Central memory CD8-positive, alpha-beta T cell (primary cell): ENCODE data around the gene MEN1.

ENCODE experiments used
- ATAC-seq: fragments of 150-1000 bp; cut with Tn5 transposase; replicated peaks from 2 replicates; pipeline ENCODE4 v1.10.0; 2022; ENCODE audit warnings: mild to moderate bottlenecking, moderate FRiP score, moderate number of reproducible peaks; ENCODE audit not compliant: poor library complexity, severe bottlenecking; ENCODE audit errors: extremely low read depth
- DNase-seq, 2 donors: peaks; one replicate each; pipeline ENCODE4 v3.0.0; 2021; ENCODE audit warnings: low spot score in 2 of 2
- H3K27ac Mint-ChIP-seq: one replicate; pipeline ENCODE4 v1.8.0; 2022; ENCODE audit warnings: low read depth, mild to moderate bottlenecking, moderate library complexity, mixed read lengths
- H3K27me3 Mint-ChIP-seq: one replicate; pipeline ENCODE4 v1.8.0; 2022; ENCODE audit warnings: mixed read lengths
- H3K36me3 Mint-ChIP-seq: one replicate; pipeline ENCODE4 v1.8.0; 2022; ENCODE audit warnings: mild to moderate bottlenecking, moderate library complexity, mixed read lengths; ENCODE audit not compliant: insufficient read depth
- H3K4me1 Mint-ChIP-seq: one replicate; pipeline ENCODE4 v1.8.0; 2022; ENCODE audit warnings: mixed read lengths
- H3K4me3 Mint-ChIP-seq: one replicate; pipeline ENCODE4 v1.8.0; 2022; ENCODE audit warnings: mild to moderate bottlenecking, moderate library complexity, mixed read lengths
- H3K9me3 Mint-ChIP-seq: one replicate; pipeline ENCODE4 v1.8.0; 2022; ENCODE audit warnings: mixed read lengths

MEN1 gene

DNA sequence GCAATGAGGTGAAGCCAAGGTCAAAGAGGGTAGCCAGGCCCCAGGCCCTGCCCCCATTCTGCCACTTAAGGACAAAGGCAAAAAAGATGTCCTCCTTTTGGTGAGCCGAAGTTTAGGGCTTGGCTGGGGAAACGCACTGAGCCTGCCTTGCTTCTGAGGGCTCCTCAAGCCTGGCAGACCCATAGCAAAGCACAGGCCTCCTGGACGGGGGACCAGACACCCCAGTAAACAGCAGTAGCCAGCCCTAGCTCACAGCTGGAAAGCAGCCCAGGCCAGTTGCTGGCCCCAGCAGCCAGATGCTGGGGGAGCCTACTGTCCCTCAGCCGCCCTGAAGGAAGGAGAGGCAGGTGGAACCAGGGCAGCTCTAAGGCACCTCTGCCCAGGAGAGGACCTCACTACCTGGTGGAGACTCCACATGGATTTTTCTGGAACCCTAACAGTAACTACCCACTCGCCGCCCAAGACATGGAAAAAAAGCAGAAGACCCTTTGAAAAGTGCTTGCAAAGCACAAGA lies 46.8 kb downstream of the MEN1 start:
- peaks cover 83% of the 10 kb centered on the region for H3K36me3 Mint-ChIP-seq
- ATAC-seq (no peak), DNase-seq (no peak)
- no peaks in the 10 kb centered on the region for H3K9me3 Mint-ChIP-seq
- H3K4me1 Mint-ChIP-seq, result peaks cover 83% of the 10 kb centered on the region
- no peaks in the 10 kb centered on the region for H3K27me3 Mint-ChIP-seq
- H3K4me3 Mint-ChIP-seq, result peak overlapping the region; percentile 76
- H3K27ac Mint-ChIP-seq, result peak overlapping the region; percentile 89

DNA sequence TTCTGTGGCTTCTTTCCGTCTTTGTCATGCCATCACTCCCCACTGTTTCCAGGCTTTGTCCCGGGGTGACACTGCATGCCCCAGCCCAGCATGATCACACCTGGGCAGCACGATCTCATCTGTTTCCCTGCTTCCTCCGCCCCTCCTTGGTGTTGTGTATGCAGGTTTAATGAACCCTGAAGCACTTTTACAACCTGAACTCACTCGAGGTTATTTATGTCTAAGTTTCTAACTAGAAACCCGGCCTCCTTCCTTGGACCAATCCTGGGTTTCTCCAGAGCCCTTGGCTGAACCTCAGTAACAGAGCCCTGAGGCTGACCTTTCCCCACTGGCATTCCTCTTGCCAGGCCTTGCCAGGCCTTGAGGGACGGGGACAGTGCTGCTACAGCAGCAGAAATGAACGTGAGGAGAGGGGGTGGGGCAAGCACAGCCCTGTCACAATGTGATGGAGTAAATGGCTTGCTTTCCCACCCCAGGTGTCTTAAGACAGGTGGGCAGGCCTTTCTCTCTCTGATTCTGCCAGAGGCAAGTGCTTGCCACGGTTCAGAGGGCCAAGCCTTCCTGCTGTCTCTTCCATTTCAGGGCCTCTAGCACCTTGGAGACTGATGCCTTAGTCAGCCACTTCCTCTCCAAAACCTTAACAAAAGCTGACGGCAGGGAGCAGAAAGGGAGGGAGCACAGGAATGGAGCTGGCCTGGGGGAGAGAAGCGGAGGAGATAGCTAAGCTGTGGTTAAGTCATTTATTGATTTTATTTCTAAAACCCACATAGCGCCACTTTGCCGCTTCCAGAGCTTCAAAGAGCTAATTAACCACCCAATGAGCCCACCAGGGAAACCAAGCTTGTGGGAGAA lies 47.5 kb downstream of the MEN1 start:
- Mint-ChIP-seq H3K4me3 (peak overlapping the region; percentile 76), H3K9me3 (no peaks in the 10 kb centered on the region), H3K27me3 (no peaks in the 10 kb centered on the region), H3K27ac (peak overlapping the region; percentile 89), H3K36me3 (peaks cover 78% of the 10 kb centered on the region), H3K4me1 (peaks cover 78% of the 10 kb centered on the region)
- ATAC-seq (peak; percentile 9), DNase-seq (no peak)

DNA sequence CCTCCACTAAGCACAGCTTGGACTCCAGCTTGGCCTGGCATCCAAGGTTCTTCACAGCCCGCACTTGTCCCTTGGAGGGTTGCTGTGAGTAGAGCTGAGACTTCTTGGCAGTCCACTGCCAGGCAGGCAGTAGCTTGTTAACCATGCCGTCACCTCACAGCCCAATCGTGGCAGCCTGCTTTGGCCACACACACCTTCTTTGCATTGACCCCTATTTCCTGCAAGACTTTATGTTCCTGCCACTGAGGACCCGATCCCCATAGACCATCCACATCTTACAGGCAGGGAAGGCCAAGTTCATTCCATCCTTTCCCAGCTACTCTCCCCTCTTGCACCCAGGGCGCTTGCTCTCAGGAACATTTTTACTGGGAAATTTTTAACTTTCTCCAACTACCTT lies 48.1 kb downstream of the MEN1 start:
- Mint-ChIP-seq H3K4me1 (peaks cover 72% of the 10 kb centered on the region), H3K4me3 (peak overlapping the region; percentile 76), H3K27ac (peak overlapping the region; percentile 89), H3K36me3 (peaks cover 74% of the 10 kb centered on the region), H3K9me3 (no peaks in the 10 kb centered on the region), H3K27me3 (no peaks in the 10 kb centered on the region)
- no peak for DNase-seq
- no peak for ATAC-seq

DNA sequence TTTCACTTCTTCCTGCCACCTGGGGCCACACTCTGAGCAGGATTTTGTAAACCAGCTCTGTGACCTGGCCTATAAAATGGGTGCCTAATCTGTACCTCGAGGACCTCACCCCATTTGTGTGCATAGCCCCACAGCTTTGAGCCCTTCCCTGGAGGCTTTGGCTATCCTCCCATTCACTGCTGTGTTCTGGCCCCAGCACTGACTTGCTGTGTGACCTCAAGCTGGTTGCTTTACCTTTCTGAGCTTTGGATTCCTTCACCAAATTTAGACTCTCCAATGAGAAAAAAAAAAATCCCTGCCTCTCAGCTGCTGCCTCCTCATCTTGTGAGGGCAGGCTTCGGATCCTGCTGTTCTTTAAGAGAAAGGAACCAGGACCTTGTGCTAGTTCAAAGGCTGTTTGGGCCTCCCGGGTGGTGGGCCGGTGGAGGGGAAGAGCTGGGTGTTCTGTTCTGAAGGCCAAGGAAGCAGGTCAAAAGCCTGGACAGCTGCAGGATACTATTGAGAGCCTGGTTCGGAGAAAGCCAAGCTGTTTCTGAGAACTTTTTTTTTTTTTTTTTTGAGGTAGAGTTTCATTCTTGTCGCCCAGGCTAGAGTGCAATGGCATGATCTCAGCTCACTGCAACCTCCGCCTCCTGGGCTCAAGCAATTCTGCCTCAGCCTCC lies 49.5 kb downstream of the MEN1 start:
- ATAC-seq (no peak), DNase-seq (no peak)
- Mint-ChIP-seq H3K4me3 (peak overlapping the region; percentile 76), H3K27me3 (no peaks in the 10 kb centered on the region), H3K9me3 (no peaks in the 10 kb centered on the region), H3K36me3 (peaks cover 67% of the 10 kb centered on the region), H3K4me1 (peaks cover 62% of the 10 kb centered on the region), H3K27ac (peak overlapping the region; percentile 78)

DNA sequence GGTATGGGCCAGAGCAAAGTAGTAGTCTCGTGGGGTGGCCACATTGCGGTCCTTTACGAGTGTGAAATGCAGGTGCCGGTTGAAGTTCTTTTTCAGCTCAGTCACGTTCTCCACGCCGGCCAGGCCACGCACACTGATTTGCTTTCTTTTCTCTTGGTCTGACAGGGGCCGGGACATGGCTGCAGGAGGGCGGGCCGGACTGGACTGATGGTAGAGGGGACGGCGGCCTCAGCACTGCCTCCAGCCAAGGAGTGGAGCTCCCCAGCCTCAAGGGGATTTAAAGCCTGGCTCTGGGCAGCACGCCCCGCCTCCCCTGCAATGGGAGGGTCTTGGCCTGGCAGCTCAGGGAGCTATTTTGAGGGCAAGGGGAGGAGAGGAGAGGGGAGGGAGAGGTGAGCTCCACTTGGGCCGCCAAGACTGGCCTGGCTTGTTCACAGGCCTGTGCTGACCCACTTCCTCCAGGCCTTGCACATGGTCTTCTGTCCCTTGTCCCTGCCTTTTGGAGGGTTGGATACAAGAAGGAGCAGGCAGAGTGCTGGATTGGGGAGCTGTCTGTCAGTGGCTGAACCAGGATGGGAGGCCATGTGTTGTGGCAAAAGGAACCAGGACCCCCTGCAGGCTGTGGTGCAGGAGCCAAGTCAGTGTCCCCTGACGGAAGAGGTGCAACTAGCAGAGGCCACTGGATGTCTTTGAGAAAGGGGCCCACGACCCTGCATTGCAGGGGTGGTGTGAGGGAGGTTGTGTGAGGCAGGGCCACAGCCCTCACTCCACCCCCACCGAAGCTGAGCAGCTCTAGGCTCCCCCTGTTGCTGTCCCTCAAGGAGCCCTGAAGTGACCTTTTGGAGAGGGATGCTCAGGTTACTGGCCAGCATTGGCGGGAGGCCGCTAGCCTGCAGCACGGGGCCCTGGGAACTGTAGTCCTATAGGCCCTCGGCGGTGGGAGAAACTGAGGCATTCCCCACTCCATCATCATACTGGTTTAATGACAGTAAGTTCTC lies 50.3 kb downstream of the MEN1 start, which contains the start of gene PYGM:
TSS of gene PYGM (minus strand) at position 253 of the 998 bp plus-strand sequence. CDS start at position 177, 76 bp downstream.
- Mint-ChIP-seq H3K4me3 (peak within 1 kb of the TSS; percentile 76), H3K9me3 (no peaks in the 10 kb centered on the region), H3K27ac (peak within 1 kb of the TSS; percentile 79), H3K27me3 (no peaks in the 10 kb centered on the region), H3K36me3 (peaks cover 58% of the 10 kb centered on the region), H3K4me1 (peaks cover 54% of the 10 kb centered on the region)
- ATAC-seq, result no peak
- no peak for DNase-seq

DNA sequence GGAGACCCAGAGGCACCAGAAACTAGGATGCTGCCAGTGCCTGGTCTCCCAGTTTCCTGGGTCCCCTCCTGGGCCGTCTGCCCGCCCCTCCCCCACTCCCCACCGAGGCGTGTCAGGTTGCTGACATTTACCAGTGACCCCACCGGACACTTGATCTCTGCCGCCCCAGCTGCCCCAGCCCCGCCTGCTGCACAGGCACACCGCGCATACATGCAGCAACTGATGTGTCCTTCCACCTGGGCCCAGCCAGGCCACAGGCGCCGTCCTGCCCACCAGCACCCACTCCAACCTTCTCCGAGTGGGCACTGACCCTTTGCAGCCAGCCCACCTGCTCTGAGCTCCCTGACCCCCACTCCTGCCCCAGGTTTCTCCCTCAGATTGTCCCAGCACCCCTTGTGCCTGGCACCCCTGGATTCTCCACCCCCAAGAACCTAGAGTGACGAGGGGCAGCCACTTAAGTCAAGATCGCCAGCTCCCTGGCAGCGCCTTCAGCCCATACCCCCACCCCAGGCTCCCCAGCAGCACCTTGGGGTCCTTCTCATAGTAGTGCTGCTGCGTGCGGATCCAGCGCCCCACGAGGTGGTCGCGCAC lies 51.1 kb downstream of the MEN1 start:
- peak overlapping the region; percentile 79 for H3K27ac Mint-ChIP-seq
- no peaks in the 10 kb centered on the region for H3K9me3 Mint-ChIP-seq
- DNase-seq (no peak), ATAC-seq (no peak)
- H3K27me3 Mint-ChIP-seq, result no peaks in the 10 kb centered on the region
- H3K36me3 Mint-ChIP-seq, result peaks cover 53% of the 10 kb centered on the region
- peaks cover 46% of the 10 kb centered on the region for H3K4me1 Mint-ChIP-seq
- H3K4me3 Mint-ChIP-seq, result peak overlapping the region; percentile 27

DNA sequence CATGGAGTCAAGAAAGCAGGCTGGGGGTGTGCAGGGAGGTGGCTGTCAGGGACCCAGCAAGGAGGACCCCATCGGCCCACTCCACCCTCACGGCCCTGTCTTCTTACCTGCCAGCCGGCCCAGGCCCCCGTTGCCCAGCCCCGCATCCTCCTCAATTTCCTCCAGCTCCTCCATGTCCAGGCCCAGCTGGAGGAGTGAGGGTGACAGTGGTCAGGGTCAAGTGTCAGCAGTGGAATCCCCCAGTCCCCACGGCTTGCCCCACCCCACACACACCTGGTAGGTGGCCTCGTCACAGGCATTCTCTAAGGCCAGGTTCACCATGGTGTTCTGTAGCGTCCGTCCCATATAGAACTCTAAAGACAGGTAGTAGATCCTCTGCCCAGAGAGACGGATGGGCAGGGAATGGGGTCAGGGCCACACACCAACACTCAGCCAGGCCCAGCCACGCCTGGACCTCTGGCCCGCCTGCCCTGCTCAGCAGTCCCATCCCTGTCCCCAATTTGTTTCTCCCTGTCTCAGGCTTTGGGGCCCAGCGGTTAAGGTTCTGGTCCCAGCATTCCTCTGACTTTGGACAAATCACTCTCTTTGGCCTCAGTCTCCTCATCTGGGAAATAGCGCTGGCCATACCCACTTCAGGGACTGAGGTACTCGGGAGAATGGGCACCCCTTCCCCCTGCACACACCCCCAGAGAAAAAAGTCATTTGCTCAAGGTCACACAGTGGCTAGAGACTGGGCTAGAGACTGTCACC lies 51.8 kb downstream of the MEN1 start:
- Mint-ChIP-seq H3K27ac (peak overlapping the region; percentile 32), H3K4me1 (peaks cover 38% of the 10 kb centered on the region), H3K36me3 (peaks cover 48% of the 10 kb centered on the region), H3K9me3 (no peaks in the 10 kb centered on the region), H3K27me3 (no peaks in the 10 kb centered on the region), H3K4me3 (no peak overlapping the region)
- ATAC-seq (no peak), DNase-seq (no peak)

DNA sequence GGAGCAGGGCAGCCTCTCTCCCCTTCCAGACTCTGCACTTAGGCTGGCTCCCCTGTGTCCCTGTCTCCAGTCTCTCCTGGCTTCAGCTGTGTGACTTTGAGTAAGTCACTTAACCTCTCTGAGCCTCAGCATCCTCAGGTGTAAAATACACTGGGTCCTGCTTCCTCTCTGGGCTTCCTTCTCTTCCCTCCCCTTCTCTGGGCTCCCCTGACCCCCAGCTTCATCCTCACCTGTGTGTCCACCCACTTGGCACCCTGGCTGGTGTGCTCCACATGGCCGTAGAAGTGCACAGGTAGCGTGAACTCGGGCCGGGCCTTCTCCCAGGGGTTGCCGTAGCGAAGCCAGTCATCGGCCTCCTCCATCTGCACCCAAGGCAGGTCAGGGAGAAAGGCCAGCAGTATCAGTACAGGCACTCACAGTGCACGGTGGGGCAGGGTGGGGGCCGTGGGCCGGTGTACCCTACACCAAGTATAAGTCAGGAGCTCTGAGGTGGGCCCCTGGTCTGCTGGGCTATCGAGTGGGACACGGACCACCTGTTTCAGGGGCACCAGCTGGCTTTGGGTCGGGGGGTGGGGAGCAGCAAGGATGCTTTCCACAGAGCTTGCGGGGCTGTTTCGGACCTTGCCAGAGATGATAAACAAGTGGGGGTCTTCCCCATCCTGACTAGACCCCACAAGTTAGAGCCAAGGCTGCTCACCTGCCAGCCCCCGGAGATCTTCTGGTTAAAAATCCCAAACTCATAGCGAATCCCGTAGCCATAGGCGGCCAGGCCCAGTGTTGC lies 52.6 kb downstream of the MEN1 start:
- ATAC-seq (no peak), DNase-seq (no peak)
- H3K27ac Mint-ChIP-seq, result peak overlapping the region; percentile 79
- peaks cover 46% of the 10 kb centered on the region for H3K36me3 Mint-ChIP-seq
- peaks cover 31% of the 10 kb centered on the region for H3K4me1 Mint-ChIP-seq
- H3K4me3 Mint-ChIP-seq, result no peak overlapping the region
- H3K27me3 Mint-ChIP-seq, result no peaks in the 10 kb centered on the region
- H3K9me3 Mint-ChIP-seq, result no peaks in the 10 kb centered on the region

DNA sequence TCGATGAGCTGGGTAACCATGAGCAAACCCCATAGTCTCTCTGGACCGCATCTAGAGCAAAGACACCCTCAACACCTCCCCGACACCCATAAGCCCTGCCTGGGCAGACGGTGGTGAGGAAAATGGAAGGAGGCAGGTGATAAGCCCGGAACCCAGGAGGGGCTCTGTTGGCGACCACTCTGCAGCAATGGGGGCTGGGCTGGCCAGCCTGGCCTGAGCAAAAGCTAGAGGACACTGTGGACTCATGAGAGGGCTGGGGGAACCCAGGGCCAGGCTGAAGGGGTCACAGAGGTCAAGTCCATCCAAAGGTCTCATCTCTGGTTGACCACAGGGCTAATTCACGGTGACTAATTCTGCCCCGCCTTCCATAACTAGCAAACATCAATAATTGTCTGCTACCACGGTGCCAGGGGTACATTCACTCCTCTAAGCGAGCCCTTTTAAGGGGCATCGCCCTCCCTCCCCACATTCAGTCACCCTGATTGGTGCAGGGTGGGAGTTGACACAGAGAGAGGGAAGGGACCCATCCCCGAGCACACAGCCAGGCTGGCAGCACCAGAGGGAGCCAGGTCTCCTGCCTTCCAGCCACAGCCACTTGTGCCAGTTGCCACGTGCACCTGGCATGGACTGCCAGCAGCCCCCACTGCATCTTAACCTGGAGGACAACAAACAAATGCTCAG lies 54.5 kb downstream of the MEN1 start:
- Mint-ChIP-seq H3K27ac (peak overlapping the region; percentile 13), H3K4me1 (peaks cover 20% of the 10 kb centered on the region), H3K9me3 (no peaks in the 10 kb centered on the region), H3K4me3 (no peak overlapping the region), H3K36me3 (peaks cover 32% of the 10 kb centered on the region), H3K27me3 (no peaks in the 10 kb centered on the region)
- no peak for DNase-seq
- no peak for ATAC-seq

DNA sequence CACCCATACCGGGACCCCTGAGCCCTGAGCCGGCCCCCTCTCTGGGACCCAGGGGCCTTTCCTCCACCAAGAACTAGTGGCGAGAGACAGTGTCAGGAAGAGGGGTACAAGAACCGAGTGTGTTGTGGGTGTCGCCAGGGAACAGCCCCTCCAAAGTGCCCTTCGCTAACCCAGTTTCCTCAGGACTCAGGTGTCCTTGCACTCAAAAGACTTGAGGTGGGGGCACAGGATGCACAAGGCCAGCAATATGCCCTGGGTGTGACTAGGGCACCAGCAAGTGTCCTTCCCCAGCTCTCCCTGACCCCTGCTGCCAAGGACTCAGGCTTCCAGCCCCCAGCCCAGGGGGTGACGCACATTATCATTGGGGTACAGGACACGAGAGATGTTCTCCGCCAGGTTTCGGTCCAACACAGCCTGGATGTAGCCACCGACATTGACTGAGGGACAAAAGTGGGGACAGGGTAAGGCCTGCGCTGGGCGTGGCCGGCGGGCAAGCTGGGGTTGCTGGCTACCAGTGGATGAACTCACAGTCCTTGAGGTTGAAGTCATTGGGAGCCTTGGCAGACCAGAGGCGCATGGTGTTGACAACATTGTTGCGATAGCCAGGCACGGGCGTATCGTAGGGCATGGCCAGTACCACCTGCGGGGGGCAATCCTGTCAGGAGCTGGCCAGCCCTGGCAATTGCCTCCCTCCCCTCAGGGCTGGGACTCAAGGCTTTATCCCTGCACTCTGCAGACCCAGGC lies 55.3 kb downstream of the MEN1 start:
- Mint-ChIP-seq H3K27me3 (no peaks in the 10 kb centered on the region), H3K4me1 (peaks cover 20% of the 10 kb centered on the region), H3K9me3 (no peaks in the 10 kb centered on the region), H3K27ac (peak overlapping the region; percentile 49), H3K36me3 (peaks cover 32% of the 10 kb centered on the region), H3K4me3 (no peak overlapping the region)
- DNase-seq (no peak), ATAC-seq (no peak)
